Mesenteric fat pad (tissue), 1 donor: ENCODE results near the gene ZRANB1. TPM values are rescaled to one million over a fixed set of nuclear protein-coding genes. Genes with fewer than 3 reads are reported as not detected.
"Not testable (repeated sequence)": the region's sequence is repeated elsewhere in the genome, so short reads cannot be mapped to it uniquely, and the experiment has no call there.

Experiments
- DNase-seq: peaks from one replicate; pipeline ENCODE4 v3.0.0-alpha.2; 2020; ENCODE audit warnings: low spot score
- total RNA-seq: library from RNA; stranded (reverse); fragmentation: NEBNext Ultra II Directional; extraction: Animal tissue kit (Norgen Biotek cat#: 25700); gene quantifications from one replicate; pipeline ENCODE4 v1.2.1, GENCODE V29; 2021
- donor health status: DM: yes; HTN: yes; CAD: no.

ZRANB1 gene
- total RNA-seq, 1 donor from 2014 or later: 28.0 TPM

DNA sequence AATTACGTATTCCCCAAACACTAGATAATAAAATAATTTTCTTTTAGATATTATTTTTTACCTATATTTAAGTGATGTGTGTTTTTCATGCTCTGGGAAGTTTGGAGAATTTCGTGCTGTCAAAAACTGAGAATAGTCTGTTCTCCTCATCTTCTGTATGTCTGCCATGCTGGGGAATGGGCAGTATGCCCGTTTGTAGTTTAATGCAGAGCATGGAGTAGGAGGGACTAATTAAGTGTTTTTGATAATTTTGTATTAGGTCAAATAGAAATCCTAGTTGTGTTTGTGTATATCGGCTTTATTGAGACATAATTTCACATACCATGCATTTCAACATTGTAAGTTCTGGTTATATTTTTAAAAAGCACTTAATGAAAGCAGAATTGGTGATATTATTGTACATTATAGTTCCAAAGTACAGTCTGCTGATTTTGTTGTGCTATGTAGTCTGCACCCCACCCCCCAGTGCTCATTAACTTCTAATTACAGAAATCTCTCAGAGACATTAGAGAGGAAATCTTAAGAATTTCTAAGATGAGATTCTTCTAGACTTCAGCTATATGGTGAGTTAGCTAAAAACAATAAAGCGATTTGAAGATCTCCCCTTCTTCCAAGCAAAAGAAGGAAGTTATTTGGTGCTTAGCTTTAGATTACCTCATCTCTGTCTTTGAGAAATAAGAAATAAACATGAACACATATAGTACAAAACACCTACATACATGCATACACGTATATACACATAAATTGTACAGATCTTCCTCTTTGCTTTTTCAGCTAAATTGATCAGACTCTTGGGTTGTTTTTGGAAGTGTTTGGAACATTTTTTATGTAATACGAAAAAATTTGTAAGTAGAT is 22.2 kb downstream of the ZRANB1 start:
- DNase-seq: no peak

DNA sequence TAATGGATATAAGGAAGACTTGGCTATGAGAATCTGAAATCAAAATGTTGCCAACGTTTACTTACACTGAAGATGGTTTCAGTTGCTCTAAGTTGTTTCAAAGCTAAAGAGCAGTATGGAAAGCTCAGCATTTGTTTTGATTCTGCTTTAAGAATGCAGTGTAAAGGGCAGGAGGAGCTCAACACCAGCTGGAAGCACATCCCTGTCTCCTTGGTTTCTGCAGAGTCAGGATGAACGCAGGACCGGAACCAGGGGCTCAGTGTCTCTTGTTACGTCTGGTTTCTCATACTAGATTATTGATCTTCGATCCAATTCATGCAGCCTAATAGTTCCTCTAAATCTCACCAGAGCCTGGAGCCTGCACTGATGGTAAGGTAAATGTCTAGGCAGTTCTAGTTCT is 24.1 kb downstream of the ZRANB1 start:
- no peak for DNase-seq

DNA sequence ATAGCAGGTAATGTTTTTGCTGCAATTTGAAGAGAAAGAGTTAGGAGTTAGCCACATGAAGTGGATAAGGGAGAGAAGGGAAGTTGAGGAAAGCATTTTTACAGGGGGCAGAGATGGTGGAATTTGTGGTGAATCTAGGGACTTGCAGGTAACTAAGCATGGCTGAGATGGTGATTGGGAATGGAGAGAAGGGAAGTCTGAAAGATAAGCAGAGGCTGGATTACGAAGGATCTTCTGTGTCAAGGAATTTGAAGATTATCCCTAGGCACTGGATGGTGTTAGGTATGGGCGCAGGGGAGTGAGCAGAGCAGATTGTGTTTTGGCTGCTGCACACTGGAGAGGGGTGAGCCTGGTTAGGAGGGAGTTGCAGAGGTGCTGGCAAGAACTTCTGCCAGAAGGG is 25.3 kb downstream of the ZRANB1 start:
- DNase-seq: no peak

DNA sequence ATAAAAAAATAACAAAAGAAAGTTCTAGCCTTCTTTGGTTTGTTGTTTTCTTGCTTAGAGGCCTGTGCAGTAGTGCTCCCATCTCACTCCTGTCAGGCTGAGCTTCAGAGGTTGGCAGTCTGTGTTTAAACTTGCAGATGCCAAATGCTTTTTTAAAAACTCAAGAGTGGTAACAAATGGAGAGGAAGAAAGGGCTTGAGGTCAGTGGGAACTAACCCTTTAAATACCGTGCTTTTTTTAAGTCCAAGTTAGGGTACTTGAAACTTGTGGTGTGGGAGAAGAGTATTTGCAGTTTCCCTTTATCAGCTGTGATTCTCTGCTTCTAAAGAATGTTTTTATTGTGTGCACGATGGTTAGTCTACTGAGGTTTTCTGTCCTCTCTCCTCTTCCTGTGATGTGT is 29.4 kb downstream of the ZRANB1 start:
- DNase-seq: no peak

DNA sequence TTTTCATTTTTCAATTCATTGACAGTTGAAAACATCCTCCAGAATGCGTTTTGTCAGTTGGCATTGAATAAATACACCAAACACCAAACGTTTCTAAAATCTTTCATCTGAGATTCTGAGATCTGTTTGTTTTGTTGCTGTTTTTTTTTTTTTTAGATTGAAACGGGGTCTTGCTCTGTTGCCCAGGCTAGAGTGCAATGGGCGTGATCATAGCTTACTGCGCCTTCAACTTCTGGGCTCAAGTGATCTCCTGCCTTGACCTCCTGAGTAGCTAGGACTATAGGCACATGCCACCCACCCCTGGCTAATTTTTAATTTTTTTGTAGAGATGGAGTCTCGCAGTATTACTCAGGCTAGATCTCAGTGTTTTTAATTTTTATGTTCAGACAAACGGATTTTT is 30.7 kb downstream of the ZRANB1 start:
- no peak for DNase-seq

DNA sequence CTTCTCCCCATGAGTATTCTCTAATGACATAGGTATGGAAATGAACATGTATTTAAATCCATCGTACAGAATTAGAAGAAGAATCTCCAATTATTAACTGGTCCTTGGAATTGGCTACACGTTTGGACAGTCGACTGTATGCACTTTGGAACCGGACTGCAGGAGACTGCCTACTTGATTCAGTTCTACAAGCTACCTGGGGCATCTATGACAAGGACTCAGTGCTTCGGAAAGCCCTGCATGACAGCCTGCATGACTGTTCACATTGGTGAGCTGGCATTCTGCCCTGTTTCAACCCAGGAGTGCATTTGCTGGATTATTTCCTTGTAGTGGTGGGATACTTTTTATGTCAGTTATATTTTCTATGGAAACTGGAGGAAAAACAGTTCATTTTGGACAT is 32.2 kb downstream of the ZRANB1 start:
- no peak for DNase-seq

DNA sequence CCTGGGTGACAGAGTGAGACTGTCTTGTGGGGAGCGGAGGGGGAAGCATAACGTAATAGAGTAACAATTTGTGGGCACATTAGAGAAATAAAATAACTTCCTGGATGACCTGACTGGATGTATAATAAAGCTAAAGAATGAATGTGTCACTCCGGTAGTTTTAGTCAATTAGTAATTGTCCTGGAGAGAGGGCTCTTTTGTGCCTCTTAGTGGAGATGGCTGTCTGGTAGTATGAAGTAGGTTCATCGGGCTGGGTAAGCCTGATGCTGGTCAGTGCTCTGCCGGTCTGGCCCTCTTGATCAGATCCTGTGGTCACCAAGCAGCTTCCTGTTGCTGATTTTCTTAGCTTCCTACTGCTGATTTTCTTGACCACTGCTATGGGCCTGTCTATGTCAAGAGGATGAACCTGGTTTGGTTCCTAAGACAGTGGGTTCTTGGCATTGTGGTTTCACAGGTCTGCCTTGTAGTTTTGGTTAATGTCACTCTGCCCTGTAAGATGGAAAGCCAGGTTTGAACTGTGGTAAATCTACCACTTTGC is 34.1 kb downstream of the ZRANB1 start:
- no peak for DNase-seq

DNA sequence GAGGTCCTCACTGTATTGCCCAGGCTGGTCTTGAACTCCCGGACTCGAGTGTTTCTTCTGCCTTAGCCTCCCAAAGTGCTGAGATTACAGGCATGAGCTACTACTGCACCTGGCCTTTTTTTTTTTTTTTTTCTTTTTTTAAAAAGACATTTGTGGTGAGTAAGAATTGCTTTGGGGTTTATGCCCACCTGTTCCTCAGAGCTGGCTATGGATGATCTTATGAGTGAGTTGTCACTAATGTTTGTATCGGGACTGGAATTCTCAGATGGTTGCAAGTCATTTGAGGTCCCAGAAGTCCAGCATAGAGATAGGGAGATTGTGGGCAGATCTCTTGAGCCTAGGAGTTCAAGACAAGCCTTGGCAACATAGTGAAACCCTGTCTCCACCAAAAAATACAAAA is 35.2 kb downstream of the ZRANB1 start:
- no peak for DNase-seq

DNA sequence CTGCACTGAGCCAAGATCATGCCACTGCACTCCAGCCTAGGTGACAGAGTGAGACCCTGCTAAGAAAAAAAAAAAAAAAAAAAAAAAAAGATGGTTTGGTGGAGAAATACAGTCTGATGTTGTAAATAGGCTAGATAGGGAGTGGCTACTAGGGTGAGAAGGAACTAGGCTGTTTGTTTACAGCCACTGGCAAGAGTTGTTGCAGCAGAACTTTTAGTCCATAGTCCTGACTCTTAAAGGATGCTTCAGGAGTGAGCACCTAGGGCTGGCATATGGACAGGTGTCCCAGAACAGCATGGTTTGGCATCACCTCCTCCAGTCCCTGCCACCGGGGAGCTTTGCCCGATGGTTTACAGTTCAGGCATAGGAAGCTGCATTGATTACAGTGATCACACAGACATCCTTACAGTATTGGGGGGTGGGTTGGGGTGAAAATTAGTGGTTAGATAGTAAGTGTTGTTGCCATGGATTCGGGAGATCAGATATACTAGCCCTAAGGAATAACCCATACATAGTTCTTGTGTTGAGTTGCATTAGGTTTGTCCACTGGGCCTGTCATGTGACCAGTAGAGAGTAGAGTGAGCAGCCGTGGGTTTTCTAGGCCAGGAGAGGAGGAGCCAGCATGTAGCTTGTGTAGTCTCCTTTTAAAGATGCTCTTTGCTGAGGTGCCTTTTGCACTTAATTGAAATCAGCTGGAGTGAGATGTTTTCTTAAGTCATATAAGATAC is 35.9 kb downstream of the ZRANB1 start:
- DNase-seq: no peak

DNA sequence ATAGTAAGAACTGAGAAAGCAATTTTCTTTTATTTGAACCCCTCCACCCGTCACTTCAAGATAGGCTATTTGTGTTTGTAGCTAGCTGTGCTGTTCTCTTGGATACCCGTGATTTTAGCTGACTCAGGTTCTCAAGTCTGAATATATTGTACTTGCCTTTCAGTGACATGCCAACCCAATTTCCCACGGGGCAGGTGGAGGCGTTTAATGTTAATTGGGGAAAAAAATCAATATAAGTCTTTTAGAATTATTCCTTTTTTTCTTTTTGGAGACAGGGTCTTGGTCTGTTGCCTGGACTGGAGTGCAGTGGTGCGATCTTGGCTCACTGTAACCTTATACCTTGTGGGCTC is 36.4 kb downstream of the ZRANB1 start:
- DNase-seq: no peak

DNA sequence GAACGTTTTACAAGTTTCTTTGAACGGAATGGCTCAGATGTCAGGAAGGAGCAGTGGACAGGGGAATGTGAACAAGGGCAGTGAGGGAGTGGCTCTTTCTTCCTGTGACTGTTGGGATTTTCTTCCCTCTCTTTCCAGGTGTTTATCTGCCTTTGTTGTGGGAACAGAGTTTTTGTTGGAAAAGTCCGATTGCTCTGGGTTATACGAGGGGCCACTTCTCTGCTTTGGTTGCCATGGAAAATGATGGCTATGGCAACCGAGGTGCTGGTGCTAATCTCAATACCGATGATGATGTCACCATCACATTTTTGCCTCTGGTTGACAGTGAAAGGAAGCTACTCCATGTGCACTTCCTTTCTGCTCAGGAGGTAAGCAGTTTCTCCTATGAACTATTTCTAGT is 41.4 kb downstream of the ZRANB1 start:
- no peak for DNase-seq

DNA sequence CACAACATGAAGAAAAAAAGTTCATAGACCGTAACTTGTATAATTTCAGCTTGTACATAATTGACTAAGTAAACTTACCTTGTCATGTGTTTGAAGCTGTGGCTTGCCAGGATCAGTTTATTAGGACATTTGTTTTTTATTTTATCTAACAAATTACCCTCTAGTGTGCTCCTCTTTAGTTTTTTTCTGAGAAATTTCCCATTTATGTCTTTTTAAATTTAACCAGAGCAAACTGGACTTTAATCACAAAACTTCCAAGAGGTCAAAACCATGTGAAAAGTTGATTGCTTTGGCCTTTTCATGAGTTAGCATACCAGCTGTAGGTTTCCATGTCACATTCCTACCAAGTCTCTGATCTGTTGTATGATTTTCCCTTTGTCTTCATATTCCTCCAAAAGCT is 42.5 kb downstream of the ZRANB1 start:
- no peak for DNase-seq

DNA sequence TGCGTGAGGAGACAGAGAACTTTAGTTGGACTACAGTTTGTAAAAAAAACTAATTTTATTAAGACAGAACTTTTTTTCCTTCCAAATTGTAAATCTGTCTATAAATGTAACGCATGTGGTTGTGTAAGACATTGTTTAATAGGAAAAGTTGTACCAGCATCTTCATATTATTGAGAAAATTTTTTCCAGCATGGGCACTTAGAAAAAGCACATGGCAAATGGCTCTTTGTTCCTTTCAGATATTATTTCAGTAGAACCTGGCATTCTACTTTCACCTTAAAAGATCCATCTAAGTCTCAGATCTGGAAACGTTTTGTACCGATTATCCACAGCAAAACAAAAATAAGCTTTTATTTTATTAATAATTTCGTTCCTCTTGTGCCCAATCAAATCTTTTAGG is 43.2 kb downstream of the ZRANB1 start:
- no peak for DNase-seq

DNA sequence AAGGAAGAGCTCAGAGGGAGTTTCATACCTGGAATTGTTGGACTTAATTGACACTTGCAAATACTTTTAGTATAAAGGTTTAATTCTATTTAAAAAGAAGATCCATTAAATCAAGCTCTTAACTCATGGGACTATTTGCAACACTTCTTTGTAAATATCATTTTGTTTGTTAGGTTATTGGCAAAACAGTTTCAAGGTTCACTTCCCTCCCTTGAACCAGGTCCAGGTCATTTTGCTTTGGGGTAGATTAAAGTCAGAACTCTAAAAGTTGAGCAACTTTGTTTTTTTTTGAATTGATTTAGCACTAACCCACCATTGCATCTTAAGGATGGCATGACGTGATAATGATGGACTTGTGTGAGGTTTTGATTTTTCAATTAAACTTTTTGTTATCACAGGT is 45.9 kb downstream of the ZRANB1 start:
- DNase-seq: no peak

DNA sequence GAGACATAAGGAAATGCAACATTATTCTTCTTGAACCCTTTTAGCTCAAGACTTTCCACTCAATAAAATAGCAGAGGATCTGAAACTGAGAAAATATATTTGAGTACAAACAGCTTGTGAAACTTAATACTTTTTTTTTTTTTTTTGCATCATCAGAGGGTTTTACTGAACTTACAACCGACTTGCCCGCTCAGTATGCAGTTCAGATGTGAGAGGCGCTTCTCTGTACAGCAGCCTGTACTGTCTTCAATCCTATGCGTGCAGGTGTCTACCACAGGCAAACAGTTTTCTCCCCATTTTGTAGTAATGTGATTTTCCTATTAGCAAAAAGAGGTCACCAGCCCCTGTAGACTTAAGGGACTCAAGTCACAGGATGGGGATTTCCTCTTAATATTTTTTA is 46.8 kb downstream of the ZRANB1 start:
- not testable (repeated sequence) for DNase-seq

DNA sequence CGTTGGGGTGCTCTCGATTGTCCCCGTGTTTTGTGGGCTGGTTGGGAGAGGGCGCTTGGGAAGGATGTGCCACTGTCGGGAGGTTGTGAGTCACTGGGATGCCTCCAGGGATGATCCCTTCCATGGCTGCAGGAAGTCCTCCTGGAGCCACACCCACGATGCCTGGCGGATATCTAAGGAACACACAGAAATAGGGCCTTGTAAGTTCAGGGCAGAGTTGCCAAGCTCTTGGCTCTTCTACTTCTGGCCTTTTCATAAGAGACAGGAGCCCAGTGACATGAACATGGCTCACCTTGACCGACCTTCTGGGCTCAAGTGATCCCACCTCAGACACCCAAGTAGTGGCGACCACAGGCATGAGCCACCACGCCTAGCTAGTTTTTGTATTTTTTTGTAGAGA is 47.6 kb downstream of the ZRANB1 start:
- DNase-seq: no peak

DNA sequence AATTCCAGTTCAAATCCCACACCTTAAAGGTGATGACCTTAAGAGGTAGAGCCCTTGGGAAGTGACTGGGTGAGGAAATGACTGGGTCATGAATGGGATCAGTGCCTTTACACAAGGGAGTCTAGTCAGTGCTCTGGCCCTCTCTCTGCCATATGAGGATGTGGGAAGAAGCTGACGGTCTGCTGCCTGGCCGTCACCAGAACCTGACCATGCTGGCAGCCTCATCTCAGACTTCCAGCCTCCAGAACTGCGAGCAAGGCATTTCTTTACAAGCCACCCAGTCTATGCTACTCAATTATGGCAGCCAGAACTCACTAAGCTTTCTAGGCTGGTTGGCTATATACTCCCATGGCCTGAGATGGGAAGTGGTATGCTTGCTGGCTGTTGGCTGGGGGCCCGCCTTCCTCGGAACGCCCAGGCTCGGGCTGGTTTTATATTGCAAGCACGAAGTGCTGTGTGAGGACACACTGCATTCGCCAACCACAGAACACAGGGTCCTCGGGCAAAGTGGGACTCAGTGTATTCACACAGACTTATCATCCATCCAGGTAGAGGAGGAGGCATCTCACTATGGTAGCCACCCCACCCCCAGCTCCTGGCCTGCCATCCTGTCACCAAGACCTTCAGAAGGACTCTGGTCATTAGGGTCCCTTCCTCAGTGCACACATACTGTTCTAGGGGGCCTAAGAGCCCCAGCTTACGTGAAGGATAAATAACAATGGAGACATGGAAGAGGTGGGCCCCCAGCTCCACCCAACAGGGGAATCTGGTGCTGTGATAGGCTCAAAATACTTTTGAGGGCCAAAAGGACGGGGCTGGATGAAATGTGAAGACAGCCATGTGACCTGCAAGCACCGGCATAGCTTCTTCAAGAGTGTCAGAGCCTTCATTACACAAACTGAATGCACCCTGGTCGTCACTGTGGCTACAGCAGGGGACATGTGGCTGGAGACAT is 49.0 kb downstream of the ZRANB1 start:
- DNase-seq: peak; percentile 81

DNA sequence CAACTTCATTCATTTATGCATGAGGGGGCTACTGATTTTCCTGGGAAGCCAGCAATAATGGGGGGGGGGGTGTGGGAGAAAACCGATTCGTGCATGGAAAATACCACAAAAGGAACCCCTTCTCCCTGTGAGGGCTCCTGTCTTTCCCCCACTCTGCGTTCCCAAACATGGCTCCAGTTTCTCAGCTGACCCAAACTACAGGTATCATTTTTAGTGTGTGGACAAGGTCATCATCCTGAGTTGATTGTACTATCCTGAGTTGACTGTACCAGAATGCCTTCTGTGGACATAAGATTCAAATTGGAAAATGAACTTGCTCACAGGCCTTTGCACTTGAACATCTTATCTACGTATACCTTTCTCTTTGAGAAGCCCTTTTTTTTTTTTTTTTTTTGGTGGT is 49.9 kb downstream of the ZRANB1 start:
- no peak for DNase-seq

DNA sequence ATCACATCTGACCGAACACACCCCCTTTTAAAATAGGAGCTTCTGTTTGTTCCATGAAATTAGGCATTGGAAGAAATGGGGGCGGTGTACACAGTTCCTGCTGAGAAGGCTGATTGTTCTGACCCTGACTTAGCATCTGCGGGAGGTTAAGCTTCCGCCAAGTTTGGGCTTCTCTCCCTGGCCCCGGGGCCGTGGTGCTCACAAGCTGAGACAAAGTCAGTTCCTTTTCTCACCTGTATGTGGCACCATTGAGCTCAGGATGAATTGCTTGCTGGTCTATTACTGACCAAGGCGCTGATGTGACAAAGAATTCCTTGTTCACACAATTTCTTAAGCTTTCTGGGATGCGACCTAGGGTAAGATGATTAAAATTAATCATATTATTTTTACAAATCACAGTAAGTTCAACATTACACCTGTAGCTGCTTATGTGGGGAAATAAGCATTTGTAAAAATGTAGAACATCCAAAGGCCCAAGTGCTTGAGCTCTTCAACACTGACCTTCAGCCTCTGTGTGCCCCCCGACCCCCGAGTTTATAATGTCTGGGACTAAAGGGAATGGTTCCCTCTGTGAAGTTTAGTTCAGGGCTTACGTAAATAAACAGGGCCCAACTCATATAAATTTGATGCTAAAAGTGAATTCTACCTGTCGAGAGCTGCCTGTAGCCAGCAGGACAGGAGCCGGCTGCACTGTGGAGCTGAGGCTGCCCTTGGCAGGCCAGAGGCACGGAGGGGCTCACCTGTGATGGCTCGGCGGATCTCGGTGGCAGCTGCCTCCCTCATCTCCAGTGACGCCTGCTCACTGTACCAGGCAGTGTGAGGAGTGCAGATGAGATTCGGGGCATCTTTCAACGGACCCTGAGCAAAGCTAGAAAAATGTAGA is 50.8 kb downstream of the ZRANB1 start:
- DNase-seq: peak; percentile 90

DNA sequence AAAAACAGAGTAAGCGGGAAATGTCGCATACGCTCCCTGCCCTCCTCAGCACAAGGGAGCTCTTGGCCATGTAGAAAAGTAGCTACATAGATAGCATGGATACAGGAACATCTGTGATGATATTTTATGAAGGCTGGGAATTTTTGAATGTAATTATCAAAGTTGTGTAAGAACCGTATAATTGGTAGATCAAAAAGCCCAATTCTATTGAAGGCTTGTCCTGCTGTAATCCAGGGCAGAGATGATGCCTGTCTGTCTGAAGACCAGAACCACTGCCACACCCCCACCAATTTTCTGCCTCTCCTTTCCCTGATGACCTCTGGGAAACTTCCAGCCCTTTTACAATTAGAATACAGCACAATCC is 51.4 kb downstream of the ZRANB1 start:
- DNase-seq: no peak
